ENCODE data around the gene HOXB1. TPM values are rescaled to one million over a fixed set of nuclear protein-coding genes. Genes with fewer than 3 reads are reported as not detected.
A peak's percentile ranks its signal among the peaks of the same experiment; 100 is the strongest.

Gene HOXB1
- total RNA-seq, 4 donors from 2014 or later = not detected

GRCh38 chr17:48577946-48578615 is 47.3 kb upstream of the HOXB1 start, which contains the start of gene HOXB4:
Gene HOXB4, minus strand, starts transcription at chr17:48578350. Its CDS starts 31 bp downstream, at chr17:48578319.
- peaks cover 0 to 4% of the 10 kb centered on the region in 2 donors for H3K4me1 ChIP-seq
- intact Hi-C loops (cut with DNase I; ENCODE audit: low total_unique reads) = no loop called here

DNA sequence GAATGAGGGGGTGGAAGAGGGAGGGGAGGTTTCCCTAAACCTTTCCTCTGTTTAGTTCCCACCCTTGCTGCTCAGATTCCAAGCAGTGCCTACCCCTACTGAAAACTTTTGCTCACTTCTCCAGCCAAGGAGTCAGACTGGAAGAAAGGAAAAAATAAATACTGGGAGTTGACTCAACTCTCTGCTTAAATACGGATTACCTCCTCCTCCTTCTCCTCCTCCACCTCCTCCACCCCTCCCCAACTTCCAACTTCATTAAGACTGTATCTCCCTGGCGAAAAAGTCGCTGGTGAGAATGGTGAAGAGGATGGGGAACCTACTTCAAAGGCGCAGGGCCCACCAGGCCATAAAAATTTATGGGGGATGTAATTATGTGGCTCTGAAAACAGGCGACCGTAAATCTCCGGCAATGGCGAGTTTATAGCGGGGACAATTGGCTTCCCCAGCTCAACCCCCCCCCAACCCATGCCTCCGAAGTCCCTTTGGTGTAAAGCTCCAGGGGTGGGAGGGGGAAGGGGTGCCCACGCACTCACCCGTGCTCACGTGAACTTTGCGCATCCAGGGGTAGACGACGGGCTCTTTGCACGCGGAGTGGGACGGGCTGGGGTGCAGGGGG is 46.6 kb upstream of the HOXB1 start:
- TF ChIP-seq CTCF (IDR thresholded peaks at IDR 0.05) = no peak
- TF ChIP-seq POLR2A (IDR thresholded peaks at IDR 0.05) = no peak
- peaks cover 0 to 42% of the 10 kb centered on the region in 2 donors for H3K27me3 ChIP-seq
- intact Hi-C loops (cut with DNase I; ENCODE audit: low total_unique reads) = no loop called here
- peaks cover 0 to 4% of the 10 kb centered on the region in 2 donors for H3K4me1 ChIP-seq
- H3K9me3 ChIP-seq = no peaks in the 10 kb centered on the region
- no peak for DNase-seq
- peak overlapping the region; percentile 29 to 39 for H3K4me3 ChIP-seq
- H3K27ac ChIP-seq = peak overlapping the region; percentile 68 to 87
- no peaks in the 10 kb centered on the region for H3K36me3 ChIP-seq

More at GRCh38 chr17:48577946-48578615, 47.3 kb upstream of the HOXB1 start, which contains the start of gene HOXB4:
- Histone ChIP-seq H3K36me3 (no peaks in the 10 kb centered on the region), H3K27me3 (peaks cover 0 to 42% of the 10 kb centered on the region in 2 donors), H3K4me3 (peak within 1 kb of the TSS; percentile 29 to 39), H3K9me3 (no peaks in the 10 kb centered on the region), H3K27ac (peak within 1 kb of the TSS; percentile 68 to 87)
- TF ChIP-seq POLR2A (IDR thresholded peaks at IDR 0.05) (no peak), CTCF (IDR thresholded peaks at IDR 0.05) (no peak)
- DNase-seq = peak; percentile 67 to 68

DNA sequence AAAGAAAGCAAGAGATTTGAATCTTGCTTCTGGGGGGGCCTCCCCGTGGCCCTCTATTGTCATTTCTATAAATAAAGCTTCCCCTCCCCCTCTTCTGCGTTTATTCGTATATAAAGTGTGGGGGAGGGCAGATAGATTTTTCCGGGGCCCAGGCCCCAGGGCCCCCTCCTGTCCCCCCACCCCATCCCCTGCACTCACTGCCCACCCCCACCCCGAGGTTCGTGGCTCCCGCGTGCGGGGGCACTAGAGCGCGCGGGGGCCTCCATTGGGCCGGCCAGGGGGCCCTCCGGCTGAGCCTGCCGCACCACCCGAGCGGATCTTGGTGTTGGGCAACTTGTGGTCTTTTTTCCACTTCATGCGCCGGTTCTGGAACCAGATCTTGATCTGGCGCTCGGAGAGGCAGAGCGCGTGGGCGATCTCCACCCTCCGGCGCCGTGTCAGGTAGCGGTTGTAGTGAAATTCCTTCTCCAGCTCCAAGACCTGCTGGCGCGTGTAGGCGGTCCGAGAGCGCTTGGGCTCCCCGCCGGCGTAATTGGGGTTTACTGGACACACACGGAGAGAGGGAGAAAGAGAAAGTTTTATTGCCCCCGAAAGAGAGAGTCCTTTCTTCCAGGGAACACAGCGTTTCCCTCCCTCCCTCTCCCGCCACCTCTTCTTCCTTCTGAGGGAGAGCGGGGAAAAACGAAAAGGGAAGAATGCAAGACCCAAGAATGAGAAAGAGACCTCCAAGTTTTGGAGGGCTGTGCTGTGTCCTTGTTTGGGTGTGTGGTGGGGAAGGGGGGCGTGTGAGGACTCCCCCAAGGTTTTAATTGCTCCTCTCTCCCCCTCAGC is 45.9 kb upstream of the HOXB1 start:
- peaks cover 0 to 41% of the 10 kb centered on the region in 2 donors for H3K27me3 ChIP-seq
- H3K4me3 ChIP-seq = peak overlapping the region in 1 of 2 donors; percentile 39
- peak in 1 of 2 donors; percentile 57 for DNase-seq
- TF ChIP-seq CTCF (IDR thresholded peaks at IDR 0.05) = no peak
- TF ChIP-seq POLR2A (IDR thresholded peaks at IDR 0.05) = no peak
- peak overlapping the region; percentile 68 to 87 for H3K27ac ChIP-seq
- no peaks in the 10 kb centered on the region for H3K9me3 ChIP-seq
- H3K36me3 ChIP-seq = no peaks in the 10 kb centered on the region
- peaks cover 0 to 4% of the 10 kb centered on the region in 2 donors for H3K4me1 ChIP-seq
- intact Hi-C loops (cut with DNase I; ENCODE audit: low total_unique reads) = no loop called here

GRCh38 chr17:48575673-48576478 is 45.1 kb upstream of the HOXB1 start:
- peak overlapping the region in 1 of 2 donors; percentile 10 for H3K27ac ChIP-seq
- H3K27me3 ChIP-seq = peaks cover 0 to 33% of the 10 kb centered on the region in 2 donors
- TF ChIP-seq CTCF (IDR thresholded peaks at IDR 0.05) = no peak
- TF ChIP-seq POLR2A (IDR thresholded peaks at IDR 0.05) = no peak
- no peaks in the 10 kb centered on the region for H3K36me3 ChIP-seq
- no peak overlapping the region for H3K4me3 ChIP-seq
- intact Hi-C loops (cut with DNase I; ENCODE audit: low total_unique reads) = no loop called here
- no peak for DNase-seq
- peaks cover 0 to 4% of the 10 kb centered on the region in 2 donors for H3K4me1 ChIP-seq
- no peaks in the 10 kb centered on the region for H3K9me3 ChIP-seq
